ENCODE measurements around the gene CAMK2B. TPM values are rescaled to one million over a fixed set of nuclear protein-coding genes. Genes with fewer than 3 reads are reported as not detected.

Gene CAMK2B
- polyA plus RNA-seq, 1 donor (not counting 4 experiments of a cell fraction or from before 2014, with no cell fraction given): 0.25 TPM

DNA sequence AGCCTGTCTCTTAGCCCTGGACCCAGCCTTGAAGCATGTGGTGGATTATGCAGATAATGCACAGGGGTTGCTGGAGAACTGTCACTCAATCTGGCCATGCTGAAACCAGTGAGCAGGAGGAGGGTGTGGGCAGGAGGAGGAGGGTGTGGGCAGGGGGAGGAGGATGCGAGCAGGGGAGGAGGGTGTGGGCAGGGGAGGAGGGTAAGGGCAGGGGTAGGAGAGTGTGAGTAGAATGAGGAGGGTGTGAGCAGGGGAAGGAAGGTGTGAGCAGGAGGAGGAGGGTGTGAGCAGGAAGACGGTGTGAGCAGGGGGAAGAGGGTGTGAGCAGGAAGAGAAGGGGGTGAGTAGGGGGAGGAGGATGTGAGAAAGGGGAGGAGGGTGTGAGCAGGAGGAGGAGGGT lies 18.8 kb downstream of the CAMK2B start:
- no peak for FAIRE-seq
- H3K36me3 ChIP-seq (ENCODE audit: control insufficient read depth in 2 of 2, extremely low read depth in 1 of 2, insufficient read depth in 2 of 2, low read length in 2 of 2): no peaks in the 10 kb centered on the region
- H3K9me3 ChIP-seq (ENCODE audit: control insufficient read depth, low read depth, low read length): no peaks in the 10 kb centered on the region
- H3K9me1 ChIP-seq (ENCODE audit: control insufficient read depth, extremely low read depth, insufficient read depth, low read length): no peaks in the 10 kb centered on the region
- no peaks in the 10 kb centered on the region for H3K27me3 ChIP-seq (ENCODE audit: control insufficient read depth, extremely low read depth, insufficient read depth, low read length)
- no peak overlapping the region for H3K4me3 ChIP-seq (ENCODE audit: control insufficient read depth in 2 of 3, extremely low read depth in 1 of 3, insufficient read depth in 2 of 3, low read depth in 1 of 3, low read length in 3 of 3)
- no peak overlapping the region for H3K27ac ChIP-seq (ENCODE audit: control insufficient read depth, insufficient read depth, low read length)
- H3K79me2 ChIP-seq (ENCODE audit: control insufficient read depth, insufficient read depth, low read length): no peaks in the 10 kb centered on the region
- no peak for TF ChIP-seq EZH2 (IDR thresholded peaks at IDR 0.05; ENCODE audit: low read length)
- TF ChIP-seq, protein P1, sequence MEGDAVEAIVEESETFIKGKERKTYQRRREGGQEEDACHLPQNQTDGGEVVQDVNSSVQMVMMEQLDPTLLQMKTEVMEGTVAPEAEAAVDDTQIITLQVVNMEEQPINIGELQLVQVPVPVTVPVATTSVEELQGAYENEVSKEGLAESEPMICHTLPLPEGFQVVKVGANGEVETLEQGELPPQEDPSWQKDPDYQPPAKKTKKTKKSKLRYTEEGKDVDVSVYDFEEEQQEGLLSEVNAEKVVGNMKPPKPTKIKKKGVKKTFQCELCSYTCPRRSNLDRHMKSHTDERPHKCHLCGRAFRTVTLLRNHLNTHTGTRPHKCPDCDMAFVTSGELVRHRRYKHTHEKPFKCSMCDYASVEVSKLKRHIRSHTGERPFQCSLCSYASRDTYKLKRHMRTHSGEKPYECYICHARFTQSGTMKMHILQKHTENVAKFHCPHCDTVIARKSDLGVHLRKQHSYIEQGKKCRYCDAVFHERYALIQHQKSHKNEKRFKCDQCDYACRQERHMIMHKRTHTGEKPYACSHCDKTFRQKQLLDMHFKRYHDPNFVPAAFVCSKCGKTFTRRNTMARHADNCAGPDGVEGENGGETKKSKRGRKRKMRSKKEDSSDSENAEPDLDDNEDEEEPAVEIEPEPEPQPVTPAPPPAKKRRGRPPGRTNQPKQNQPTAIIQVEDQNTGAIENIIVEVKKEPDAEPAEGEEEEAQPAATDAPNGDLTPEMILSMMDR (optimal IDR thresholded peaks at IDR 0.05 in 1 of 3, IDR thresholded peaks at IDR 0.05 in 1 of 3, conservative IDR thresholded peaks at IDR 0.05 in 1 of 3; ENCODE audit: extremely low read depth in 1 of 3, insufficient read depth in 2 of 3, low read length in 3 of 3): no peak
- dilution Hi-C loops (cut with MboI; ENCODE audit: extremely low pct_ligation_motif_present, low sequenced_read_pairs): no loop called here
- H3K4me2 ChIP-seq (ENCODE audit: control insufficient read depth, extremely low read depth, insufficient read depth, low read depth, low read length): no peak overlapping the region
- H2AFZ ChIP-seq (ENCODE audit: control insufficient read depth, low read length): no peak overlapping the region
- DNase-seq (ENCODE audit: low read depth, low spot score): no peak
- no peak overlapping the region for H3K9ac ChIP-seq (ENCODE audit: control insufficient read depth, extremely low read depth, insufficient read depth, low read length)
- no peaks in the 10 kb centered on the region for H4K20me1 ChIP-seq (ENCODE audit: control insufficient read depth, extremely low read depth, insufficient read depth, low read length)
- peaks cover 19% of the 10 kb centered on the region for H3K4me1 ChIP-seq (ENCODE audit: control insufficient read depth, extremely low read depth, insufficient read depth, low read length)

DNA sequence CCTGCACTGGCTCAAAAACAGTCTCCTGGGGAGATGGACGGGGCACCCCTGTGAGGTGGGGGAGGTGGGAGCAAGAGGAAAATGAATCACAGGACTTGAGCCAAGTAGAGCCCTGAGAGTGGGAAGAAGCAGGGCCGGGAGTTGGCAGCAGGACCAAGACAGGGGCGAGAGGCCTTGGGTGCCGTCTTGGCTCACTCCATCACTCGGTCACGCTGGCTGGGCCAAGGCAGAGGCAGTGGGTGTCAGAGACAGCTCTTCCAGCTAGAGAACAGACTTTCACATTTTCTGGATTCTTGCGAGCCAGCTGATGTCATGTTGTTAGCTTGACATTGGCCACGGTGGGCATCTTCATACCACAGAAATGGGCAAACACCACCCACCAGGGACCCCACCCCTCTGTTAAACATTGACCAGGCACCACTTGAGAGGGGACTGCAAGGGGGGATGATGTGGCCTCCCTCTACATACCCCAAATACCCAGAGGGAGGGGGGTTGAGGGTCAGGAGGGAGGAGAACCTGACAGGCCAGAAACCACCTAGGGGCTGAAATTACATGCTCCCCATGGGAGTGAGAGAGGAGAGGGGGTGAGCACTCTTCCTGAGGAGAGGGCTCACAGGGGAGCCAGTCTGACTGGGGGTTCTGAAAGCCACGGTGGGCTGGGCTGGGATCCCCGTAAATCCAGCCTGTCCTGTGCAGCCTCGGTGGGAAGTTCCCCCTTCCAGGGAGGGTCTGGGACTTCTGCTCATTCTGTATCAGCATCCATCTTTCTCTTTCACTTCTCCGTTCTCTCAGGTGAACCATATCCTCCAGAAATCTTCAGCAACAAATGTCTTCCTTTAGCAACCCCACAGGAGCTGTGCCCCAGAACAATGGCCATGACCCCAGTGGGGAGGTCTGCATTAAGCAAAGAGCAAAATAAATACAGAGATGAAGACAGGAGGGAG lies 19.6 kb downstream of the CAMK2B start:
- Histone ChIP-seq H3K27me3 (ENCODE audit: control insufficient read depth, extremely low read depth, insufficient read depth, low read length) (no peaks in the 10 kb centered on the region), H3K79me2 (ENCODE audit: control insufficient read depth, insufficient read depth, low read length) (no peaks in the 10 kb centered on the region), H3K9me1 (ENCODE audit: control insufficient read depth, extremely low read depth, insufficient read depth, low read length) (no peaks in the 10 kb centered on the region), H3K27ac (ENCODE audit: control insufficient read depth, insufficient read depth, low read length) (no peak overlapping the region), H3K9ac (ENCODE audit: control insufficient read depth, extremely low read depth, insufficient read depth, low read length) (no peak overlapping the region), H3K4me1 (ENCODE audit: control insufficient read depth, extremely low read depth, insufficient read depth, low read length) (peaks cover 19% of the 10 kb centered on the region), H2AFZ (ENCODE audit: control insufficient read depth, low read length) (no peak overlapping the region), H3K4me3 (ENCODE audit: control insufficient read depth in 2 of 3, extremely low read depth in 1 of 3, insufficient read depth in 2 of 3, low read depth in 1 of 3, low read length in 3 of 3) (no peak overlapping the region), H3K9me3 (ENCODE audit: control insufficient read depth, low read depth, low read length) (no peaks in the 10 kb centered on the region), H4K20me1 (ENCODE audit: control insufficient read depth, extremely low read depth, insufficient read depth, low read length) (no peaks in the 10 kb centered on the region), H3K36me3 (ENCODE audit: control insufficient read depth in 2 of 2, extremely low read depth in 1 of 2, insufficient read depth in 2 of 2, low read length in 2 of 2) (no peaks in the 10 kb centered on the region), H3K4me2 (ENCODE audit: control insufficient read depth, extremely low read depth, insufficient read depth, low read depth, low read length) (no peak overlapping the region)
- dilution Hi-C loops (cut with MboI; ENCODE audit: extremely low pct_ligation_motif_present, low sequenced_read_pairs): no loop called here
- TF ChIP-seq, protein P1 (optimal IDR thresholded peaks at IDR 0.05 in 1 of 3, IDR thresholded peaks at IDR 0.05 in 1 of 3, conservative IDR thresholded peaks at IDR 0.05 in 1 of 3; ENCODE audit: extremely low read depth in 1 of 3, insufficient read depth in 2 of 3, low read length in 3 of 3): no peak
- TF ChIP-seq EZH2 (IDR thresholded peaks at IDR 0.05; ENCODE audit: low read length): no peak
- FAIRE-seq (no peak), DNase-seq (ENCODE audit: low read depth, low spot score) (no peak)
